Measurements from ENCODE around the gene PCK1. TPM values are rescaled to one million over a fixed set of nuclear protein-coding genes. Genes with fewer than 3 reads are reported as not detected.

PCK1 gene
- total and polyA plus RNA-seq, 2 of the 13 experiments (the other 11 are each of a cell fraction or from before 2014, with no cell fraction given): 6.5 to 12.6 TPM

GRCh38 chr20:57560554-57561355 is at the start of gene PCK1 (continued):
- TF ChIP-seq FOXP4 (CRISPR knock-in tag; IDR thresholded peaks at IDR 0.05): peak; percentile 90
- TF ChIP-seq NAIF1 (CRISPR knock-in tag; IDR thresholded peaks at IDR 0.05; ENCODE audit: borderline replicate concordance): peak; percentile 79
- TF ChIP-seq TFDP2 (CRISPR knock-in tag; IDR thresholded peaks at IDR 0.05): peak; percentile 81
- peak; percentile 93 for TF ChIP-seq JUN (CRISPR knock-in tag; IDR thresholded peaks at IDR 0.05)
- peak; percentile 42; the same call in 1 of the 2 replicates for TF ChIP-seq RFXANK (CRISPR knock-in tag; IDR thresholded peaks at IDR 0.05)
- no peak for TF ChIP-seq PLRG1 (conservative IDR thresholded peaks at IDR 0.05)
- no peak for TF ChIP-seq KAT7 (CRISPR knock-in tag; IDR thresholded peaks at IDR 0.05; ENCODE audit: borderline replicate concordance)
- peak; percentile 35; the same call in 1 of the 2 replicates for TF ChIP-seq SP5 (CRISPR knock-in tag; IDR thresholded peaks at IDR 0.05; ENCODE audit: borderline replicate concordance, low read depth)
- TF ChIP-seq ZFYVE20 (CRISPR knock-in tag; IDR thresholded peaks at IDR 0.05; ENCODE audit: borderline replicate concordance, low read depth): no peak
- peak; percentile 86 for TF ChIP-seq ZFX (CRISPR knock-in tag; IDR thresholded peaks at IDR 0.05; ENCODE audit: low read depth)
- peak; percentile 95 for TF ChIP-seq HIVEP1 (CRISPR knock-in tag; IDR thresholded peaks at IDR 0.05)
- peak; percentile 80 for TF ChIP-seq UBTF (CRISPR knock-in tag; IDR thresholded peaks at IDR 0.05)
- peak; percentile 91 for TF ChIP-seq FOXA3 (CRISPR knock-in tag; IDR thresholded peaks at IDR 0.05)
- peak; percentile 89; the same call in 1 of the 2 replicates for TF ChIP-seq GFI1 (CRISPR knock-in tag; IDR thresholded peaks at IDR 0.05; ENCODE audit: borderline replicate concordance)
- TF ChIP-seq HNF4G (IDR thresholded peaks at IDR 0.05; ENCODE audit: borderline replicate concordance, low read depth, low read length): peak; percentile 93
- peak; percentile 93; the same call in 1 of the 2 replicates for TF ChIP-seq HNF4G (CRISPR knock-in tag; IDR thresholded peaks at IDR 0.05; ENCODE audit: borderline replicate concordance, low read depth)
- TF ChIP-seq MIXL1 (CRISPR knock-in tag; IDR thresholded peaks at IDR 0.05): peak; percentile 97
- TF ChIP-seq SIX1 (CRISPR knock-in tag; IDR thresholded peaks at IDR 0.05; ENCODE audit: borderline replicate concordance): no peak; the same call in 1 of the 2 replicates
- TF ChIP-seq MED13 (CRISPR knock-in tag; IDR thresholded peaks at IDR 0.05): no peak; the same call in 1 of the 2 replicates
- no peak for TF ChIP-seq SMARCC2 (IDR thresholded peaks at IDR 0.05)
- peak; percentile 74 for TF ChIP-seq ZNF30 (CRISPR knock-in tag; IDR thresholded peaks at IDR 0.05)
- no peak for TF ChIP-seq TSC22D2 (CRISPR knock-in tag; IDR thresholded peaks at IDR 0.05; ENCODE audit: borderline replicate concordance)
- TF ChIP-seq ZFP36L2 (CRISPR knock-in tag; IDR thresholded peaks at IDR 0.05): 0 out of 2 replicates have a peak, but pooled peaks have one; percentile 18
- no peak for TF ChIP-seq RFX3 (CRISPR knock-in tag; IDR thresholded peaks at IDR 0.05)
- TF ChIP-seq JDP2 (CRISPR knock-in tag; IDR thresholded peaks at IDR 0.05; ENCODE audit: borderline replicate concordance): no peak
- peak; percentile 62; the same call in 1 of the 2 replicates for TF ChIP-seq ZNF296 (CRISPR knock-in tag; conservative IDR thresholded peaks at IDR 0.05)
- TF ChIP-seq BHLHE40 (IDR thresholded peaks at IDR 0.05; ENCODE audit: low read length): peak; percentile 67
